CD1c-positive myeloid dendritic cell (primary cell): ENCODE data around the gene PSPH.
A peak's percentile ranks its signal among the peaks of the same experiment; 100 is the strongest.
"Not testable (repeated sequence)": the region's sequence is repeated elsewhere in the genome, so short reads cannot be mapped to it uniquely, and the experiment has no call there.

Experiments used
- DNase-seq: peaks from one replicate; pipeline ENCODE4 v3.0.0-alpha.2; 2016; ENCODE audit errors: extremely low spot score

Gene PSPH

GRCh38 chr7:56051339-56052191 is at the start of gene PSPH, which contains the start of gene CCT6A:
Gene PSPH (minus strand): TSS chr7:56051444. CDS start chr7:56021212, 30,232 bp downstream.
Gene CCT6A (plus strand): TSS chr7:56051765. CDS start chr7:56051849, 84 bp downstream.
- DNase-seq = peak; percentile 98

- DNase-seq = no peak
These were observed 48.4 kb upstream of the PSPH start for GRCh38 chr7:56099653-56100052.

GRCh38 chr7:56098187-56099008 is 47.2 kb upstream of the PSPH start:
- not testable (repeated sequence) for DNase-seq

GRCh38 chr7:56097700-56098099 is 46.5 kb upstream of the PSPH start:
- peak; percentile 35 for DNase-seq

- DNase-seq = no peak
These were observed 41.7 kb upstream of the PSPH start, which contains the start of gene PHKG1 for GRCh38 chr7:56092789-56093531. Gene PHKG1 (minus strand): TSS chr7:56092952. CDS start chr7:56088941, 4,011 bp downstream.

- not testable (repeated sequence) for DNase-seq
These were observed 41.1 kb upstream of the PSPH start for GRCh38 chr7:56092388-56092787.

- no peak for DNase-seq
These were observed 40.3 kb upstream of the PSPH start for GRCh38 chr7:56091591-56091990.

- no peak for DNase-seq
These were observed 36.2 kb upstream of the PSPH start for GRCh38 chr7:56087445-56087844.

GRCh38 chr7:56086761-56087160 is 35.5 kb upstream of the PSPH start:
- DNase-seq = no peak

GRCh38 chr7:56083150-56083785 is 32.0 kb upstream of the PSPH start:
- no peak for DNase-seq

GRCh38 chr7:56081626-56082340 is 30.5 kb upstream of the PSPH start:
- DNase-seq = no peak

GRCh38 chr7:56080726-56081435 is 29.6 kb upstream of the PSPH start:
- DNase-seq = not testable (repeated sequence)

- no peak for DNase-seq
These were observed 28.4 kb upstream of the PSPH start for GRCh38 chr7:56079450-56080185.

- DNase-seq = no peak
These were observed 27.0 kb upstream of the PSPH start for GRCh38 chr7:56078196-56078595.

GRCh38 chr7:56077681-56078080 is 26.4 kb upstream of the PSPH start:
- no peak for DNase-seq

GRCh38 chr7:56074371-56074791 is 23.1 kb upstream of the PSPH start:
- peak; percentile 85 for DNase-seq

- DNase-seq = not testable (repeated sequence)
These were observed 15.1 kb upstream of the PSPH start for GRCh38 chr7:56066376-56066775.

GRCh38 chr7:56063882-56064625 is 12.8 kb upstream of the PSPH start, which contains the start of gene SUMF2:
Gene SUMF2 (plus strand): TSS chr7:56064286. CDS start chr7:56064312, 26 bp downstream.
- peak; percentile 96 for DNase-seq
